CD4-positive, alpha-beta T cell treated with Interleukin-2 at 100 ng/mL for 4 hours (primary cell): Measurements from ENCODE around the gene PTGIR.

ENCODE experiments used
- DNase-seq: peaks from one replicate; pipeline ENCODE4 v3.0.0-alpha.2; 2020; ENCODE audit warnings: low spot score

The PTGIR gene

DNA sequence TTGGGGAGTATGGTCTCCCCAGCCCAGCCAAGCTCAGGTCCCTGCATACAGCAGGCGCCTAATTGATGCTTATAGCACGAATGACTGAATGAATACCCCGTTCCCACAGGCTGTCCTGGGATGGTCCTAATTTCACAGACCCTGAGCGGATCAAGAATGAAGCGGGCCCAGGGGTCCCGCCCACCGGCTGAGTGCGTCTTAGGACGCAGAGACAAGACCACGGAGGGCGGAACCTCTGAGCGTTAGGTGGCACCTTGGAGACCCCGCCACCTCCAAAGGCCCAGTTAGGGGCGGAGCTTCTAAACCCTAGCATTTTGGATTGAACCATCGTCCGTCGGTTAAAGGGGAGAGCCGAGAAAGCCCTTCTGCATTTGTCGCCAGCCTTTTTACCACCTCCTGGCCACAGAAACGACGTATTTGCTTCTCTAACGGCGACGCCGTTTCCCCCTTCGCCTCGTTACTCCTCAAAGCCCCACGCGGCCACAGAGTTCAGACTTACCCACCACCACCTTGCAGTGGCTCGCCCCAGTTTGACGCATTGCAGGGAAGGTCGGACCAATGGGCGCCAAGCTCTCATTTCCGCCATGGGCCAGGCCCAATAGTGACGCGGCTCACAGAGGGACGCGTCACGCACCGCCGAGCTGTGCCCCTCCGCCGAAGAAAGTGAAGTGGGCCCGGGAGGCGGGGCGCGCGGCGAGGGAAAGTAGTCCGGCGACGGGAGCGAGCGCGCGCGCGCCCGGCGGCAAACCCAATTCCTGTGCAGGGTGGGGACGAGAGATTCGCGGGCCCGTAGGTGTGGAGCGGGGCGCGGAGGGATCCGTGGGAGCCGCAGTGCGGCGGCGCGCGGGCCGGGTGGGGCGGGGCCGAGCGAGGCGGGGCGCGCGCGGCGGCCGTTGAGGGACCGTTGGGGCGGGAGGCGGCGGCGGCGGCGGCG is 24.2 kb downstream of the PTGIR start:
- peak; percentile 98 for DNase-seq

DNA sequence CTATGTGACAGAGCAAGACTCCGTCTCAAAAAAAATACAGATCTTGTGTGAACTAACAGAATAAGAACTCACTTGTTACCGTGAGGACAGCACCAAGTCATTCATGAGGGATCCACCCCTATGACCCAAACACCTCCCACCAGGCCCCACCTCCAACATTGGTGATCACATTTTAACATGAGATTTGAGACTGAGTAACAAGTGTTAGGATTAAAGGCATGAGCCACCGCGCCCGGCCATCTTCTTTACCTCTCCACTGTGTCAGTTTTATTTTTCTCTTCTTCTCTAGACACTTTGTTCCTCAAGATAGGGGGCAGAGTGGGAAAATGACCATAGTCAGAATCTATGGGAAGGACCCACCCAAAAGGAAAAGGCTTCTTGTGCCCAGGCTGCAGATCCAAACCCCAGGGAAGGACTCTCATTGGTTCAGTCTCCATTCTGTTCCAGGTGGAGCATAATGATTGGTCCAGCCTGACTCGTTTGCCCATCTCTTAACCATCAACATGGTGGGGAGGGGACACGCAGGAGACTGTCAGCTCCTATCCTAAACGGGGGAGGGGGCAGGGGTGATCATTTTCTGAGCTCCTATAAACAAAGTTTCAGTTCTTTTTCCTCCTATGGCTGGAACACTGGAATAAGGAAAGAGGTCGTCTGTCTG is 25.0 kb downstream of the PTGIR start:
- no peak for DNase-seq

DNA sequence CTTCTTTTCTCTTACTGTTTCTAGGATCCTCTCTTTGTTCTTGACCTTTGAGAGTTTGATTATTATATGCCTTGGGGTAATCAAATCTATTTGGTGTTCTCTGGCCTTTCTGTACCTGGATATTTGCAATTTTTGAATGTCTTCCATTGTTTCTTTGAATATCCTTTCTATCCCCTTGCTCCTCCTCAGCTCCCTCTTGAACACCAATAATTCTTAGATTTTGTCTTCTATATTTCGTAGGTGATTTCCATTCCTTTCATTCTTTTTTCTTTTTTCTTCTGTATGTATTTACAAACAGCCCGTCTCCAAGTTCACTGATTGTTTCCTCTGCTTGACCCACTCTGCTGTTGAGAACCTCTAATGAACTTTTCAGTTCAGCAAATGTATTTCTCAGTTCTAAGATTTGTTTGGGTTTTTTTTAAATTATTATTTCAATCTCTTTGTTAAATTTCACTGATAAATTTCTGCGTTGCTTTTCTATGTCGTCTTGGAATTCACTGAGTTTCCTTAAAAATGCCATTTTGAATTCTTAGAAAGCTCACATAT is 26.4 kb downstream of the PTGIR start:
- DNase-seq = no peak

DNA sequence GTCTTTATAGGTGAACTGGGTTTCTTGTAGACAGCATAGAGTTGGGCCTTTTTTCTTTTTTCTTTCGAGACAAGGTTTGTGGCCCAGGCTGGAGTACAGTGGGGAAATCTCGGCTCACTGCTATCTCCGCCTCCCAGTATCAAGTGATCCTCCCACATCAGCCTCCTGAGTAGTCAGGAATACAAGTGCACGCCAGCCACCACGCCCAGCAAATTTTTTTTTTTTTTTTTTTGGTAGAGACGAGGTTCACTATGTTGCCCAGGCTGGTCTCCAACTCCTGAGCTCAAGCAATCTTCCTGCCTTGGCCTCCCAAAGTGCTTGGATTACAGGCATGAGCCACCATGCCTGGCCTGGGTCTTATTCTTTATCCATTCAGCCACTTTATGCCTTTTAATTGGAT is 28.9 kb downstream of the PTGIR start:
- no peak for DNase-seq

DNA sequence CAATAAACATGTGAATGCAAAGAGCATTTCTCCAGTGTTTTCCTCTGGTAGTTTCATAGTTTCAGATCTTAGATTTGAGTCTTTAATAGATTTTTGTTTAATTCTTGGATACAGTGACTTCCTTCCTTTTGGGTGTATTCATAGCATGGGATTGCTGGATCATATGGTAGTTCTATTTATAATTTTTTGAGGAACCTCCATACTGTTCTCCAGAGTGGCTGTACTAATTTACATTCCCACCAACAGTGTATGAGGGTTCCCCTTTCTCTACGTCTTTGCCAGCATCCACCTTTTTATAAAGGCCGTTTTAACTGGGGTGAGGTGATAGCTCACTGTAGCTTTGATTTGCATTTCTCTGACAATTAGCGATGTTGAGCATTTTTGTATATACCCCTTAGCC is 33.0 kb downstream of the PTGIR start:
- DNase-seq = no peak

DNA sequence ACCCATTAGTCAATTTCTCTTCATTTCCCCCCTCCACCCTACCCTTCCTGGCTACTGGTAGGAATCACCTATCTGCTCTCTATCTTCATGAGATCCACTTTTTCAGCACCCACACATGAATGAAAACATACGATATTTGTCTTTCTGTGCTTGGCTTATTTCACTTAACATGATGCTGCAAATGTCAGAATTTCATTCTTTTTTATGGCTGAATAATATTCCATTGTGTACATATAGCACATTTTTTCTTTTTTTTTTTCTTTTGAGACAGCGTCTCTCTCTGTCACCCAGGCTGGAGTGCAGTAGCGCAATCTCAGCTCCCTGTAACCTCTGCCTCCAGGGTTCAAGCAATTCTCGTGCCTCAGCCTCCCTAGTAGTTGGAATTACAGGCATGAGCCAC is 33.6 kb downstream of the PTGIR start:
- DNase-seq = no peak

DNA sequence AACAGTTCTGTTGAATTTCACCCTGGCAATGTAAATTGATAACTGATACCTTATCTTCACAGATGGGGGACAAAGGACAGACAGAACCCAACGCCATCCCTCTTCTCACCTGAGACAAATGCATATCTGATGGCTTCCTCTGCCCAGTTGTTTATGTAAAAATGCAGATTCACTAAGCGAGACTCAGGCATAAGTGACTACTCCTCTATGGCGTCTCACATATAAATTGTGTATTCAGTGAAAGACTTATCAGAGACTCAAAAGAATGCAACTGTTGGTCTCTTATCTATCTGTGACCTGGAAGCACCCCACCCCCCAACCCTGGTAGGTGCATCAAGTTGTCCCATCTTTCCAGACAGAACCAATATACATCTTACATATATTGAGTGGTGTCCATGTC is 37.0 kb downstream of the PTGIR start:
- DNase-seq = no peak

DNA sequence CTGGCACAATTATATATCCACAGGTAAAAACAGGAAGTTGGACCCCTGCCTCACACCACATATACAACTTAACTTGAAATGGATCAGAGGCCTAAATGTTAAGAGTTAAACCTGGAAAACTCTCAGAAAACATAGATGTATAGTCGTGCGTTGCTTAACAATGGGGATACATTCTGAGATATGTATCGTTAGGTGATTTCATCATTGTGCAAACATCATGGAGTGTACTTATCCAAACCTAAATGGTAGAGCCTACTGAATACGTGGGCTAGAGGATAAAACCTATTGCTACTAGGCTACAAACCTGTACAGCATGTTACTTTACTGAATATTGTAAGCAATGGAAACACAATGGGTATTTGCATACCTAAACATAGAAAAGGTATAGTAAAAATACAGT is 38.6 kb downstream of the PTGIR start:
- no peak for DNase-seq

DNA sequence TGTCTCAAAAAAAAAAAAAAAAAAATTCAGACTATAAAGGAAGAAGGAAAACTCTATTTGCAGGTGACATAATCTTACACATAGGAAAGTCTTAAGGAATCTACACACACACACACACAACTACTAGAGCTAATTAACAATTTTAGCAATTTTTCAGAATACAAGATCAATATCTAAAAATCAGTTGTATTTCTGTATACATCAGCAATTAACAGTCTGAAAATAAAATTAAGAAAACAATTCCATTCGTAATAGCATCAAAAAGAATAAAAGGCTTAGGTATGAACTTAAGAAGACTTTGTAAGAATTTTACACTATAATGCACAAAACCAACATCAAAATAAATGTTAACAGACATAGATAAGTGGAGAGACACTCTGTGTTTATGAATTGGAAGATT is 39.4 kb downstream of the PTGIR start:
- DNase-seq = no peak

DNA sequence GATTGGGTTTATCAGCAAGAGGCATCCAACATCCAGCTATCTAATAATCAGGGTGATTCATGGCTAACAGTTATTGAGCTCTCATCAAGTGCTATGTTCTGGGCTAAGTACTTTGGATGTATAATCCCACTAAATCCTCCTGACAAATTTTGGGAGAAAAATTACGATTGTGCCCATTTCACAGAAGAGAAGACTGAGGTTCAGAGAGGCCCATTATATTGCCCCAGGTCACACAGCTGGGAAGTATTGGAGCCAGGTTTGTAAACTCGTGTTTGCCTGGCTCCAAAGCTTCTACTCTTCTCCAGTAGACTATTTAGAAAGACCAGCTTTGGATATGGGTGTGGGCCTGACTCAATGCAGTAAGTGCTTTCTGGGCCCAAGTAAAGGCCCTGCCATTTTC is 44.6 kb downstream of the PTGIR start:
- DNase-seq = no peak

DNA sequence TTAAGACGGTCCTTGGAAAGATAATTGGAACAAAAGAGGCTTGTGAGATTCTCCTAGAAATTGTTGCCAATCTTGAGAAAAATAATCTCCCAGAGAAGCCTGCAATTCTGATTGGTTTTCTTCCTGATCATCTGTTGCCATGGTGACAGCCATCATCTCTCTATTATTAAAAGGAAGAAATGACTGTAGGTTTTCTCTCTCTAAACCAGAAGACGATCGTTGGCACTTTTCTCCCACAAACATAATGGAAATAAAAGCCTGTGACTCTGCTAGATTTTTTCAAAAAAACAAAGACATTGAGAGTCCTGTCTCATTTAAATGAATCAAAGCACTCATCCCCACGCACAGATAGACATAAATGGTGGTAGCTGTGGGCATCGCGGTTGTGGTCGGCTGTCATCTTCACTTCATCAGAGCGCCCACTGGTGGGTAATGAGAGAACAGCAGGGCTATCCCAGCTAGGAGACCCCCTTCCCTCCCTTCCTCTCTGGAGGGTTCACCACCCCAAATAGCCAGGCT is 45.5 kb downstream of the PTGIR start:
- DNase-seq = no peak

DNA sequence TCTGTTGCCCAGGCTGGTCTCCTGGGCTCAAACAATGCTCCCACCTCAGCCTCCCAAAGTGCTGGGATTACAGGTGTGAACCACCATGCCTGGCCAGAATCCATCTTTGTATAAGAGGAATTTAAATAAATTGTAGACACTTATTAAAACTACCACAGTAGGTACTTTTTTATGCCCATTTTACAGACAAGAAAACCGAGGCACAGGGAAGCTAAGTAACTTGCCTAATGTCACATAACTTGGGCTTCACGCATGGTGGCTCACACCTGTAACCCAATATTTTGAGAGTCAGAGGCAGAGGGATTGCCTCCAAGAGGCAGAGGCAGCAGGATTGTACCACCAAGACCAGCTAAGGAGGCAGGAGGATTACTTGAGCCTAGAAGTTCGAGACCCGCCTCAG is 46.4 kb downstream of the PTGIR start:
- no peak for DNase-seq

DNA sequence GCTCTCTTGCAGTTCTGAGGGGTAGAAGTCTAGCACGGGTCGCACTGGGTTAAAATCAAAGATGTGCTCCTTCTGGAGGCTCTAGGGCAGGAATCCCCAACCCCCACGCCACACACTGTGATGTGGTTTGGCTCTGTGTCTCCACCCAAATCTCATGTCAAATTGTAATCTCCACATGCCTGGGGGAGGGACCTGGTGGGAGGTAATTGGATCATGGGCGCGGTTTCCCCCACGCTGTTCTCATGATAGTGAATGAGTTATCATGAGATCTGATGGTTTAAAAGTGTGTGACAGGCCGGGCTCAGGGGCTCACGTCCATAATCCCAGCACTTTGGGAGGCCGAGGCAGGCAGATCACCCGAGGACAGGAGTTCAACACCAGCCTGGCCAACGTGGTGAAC is 50.4 kb downstream of the PTGIR start:
- peak; percentile 12 for DNase-seq

DNA sequence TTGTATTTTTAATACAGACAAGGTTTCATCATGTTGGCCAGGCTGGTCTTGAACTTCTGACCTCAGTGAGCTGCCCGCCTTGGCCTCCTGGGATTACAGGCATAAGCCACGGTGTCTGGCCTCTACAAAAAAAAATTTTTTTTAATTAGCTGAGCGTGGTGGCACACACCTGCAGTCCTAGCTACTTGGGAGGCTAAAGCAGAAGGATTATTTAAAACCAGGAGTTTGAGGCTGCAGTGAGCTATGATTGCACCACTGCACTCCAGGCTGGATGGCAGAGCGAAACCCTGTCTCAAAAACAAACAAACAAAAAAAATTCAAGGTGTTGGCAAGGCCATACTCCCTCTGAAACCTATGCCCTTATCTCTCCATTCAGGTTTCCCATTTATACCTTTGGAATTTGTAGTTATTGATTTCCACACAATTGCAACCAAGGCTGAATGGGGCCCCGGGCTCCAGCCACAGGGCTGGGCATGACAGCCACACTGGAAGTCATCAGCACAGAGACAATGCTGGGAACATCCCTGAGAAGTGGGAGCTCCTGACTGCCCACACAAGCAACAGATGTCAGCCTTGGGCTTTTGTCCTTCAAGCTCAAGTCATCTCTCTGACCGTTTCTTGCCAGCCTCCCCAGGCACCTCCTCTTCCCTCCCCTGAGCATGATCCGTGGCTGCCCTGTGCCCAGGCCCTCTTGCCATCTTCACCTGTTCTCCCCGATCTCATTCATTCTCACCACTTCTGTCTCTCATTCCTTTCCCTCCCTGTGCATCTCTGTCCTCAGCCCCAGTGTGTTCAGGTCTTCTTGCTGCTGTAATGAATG is 51.0 kb downstream of the PTGIR start:
- no peak for DNase-seq

DNA sequence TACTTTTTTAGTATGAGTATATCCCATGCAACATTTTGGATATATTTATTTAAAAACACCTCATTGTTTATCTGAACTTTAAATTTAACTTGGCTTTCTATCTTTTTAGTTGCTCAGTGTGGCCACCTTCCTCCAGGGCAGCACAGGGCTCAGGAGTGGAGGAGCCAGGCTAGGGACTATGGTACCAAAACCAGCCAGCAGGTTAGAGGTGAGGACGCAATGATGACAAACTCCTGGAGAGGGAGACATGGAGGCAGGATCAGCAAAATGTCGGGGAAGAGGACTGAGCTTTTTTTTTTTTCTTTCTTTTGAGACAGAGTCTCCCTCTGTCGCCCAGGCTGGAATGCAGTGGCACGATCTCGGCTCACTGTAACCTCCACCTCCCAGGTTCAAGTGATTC is 53.4 kb downstream of the PTGIR start:
- no peak for DNase-seq
